NT2/D1 (cell line): ENCODE results near the gene HOXA4.
A peak's percentile ranks its signal among the peaks of the same experiment; 100 is the strongest.

Experiments used
- SUZ12 ChIP-seq: IDR thresholded peaks from 2 replicates; pipeline ENCODE4 v1.6.1; 2011; ENCODE audit not compliant: insufficient read length, insufficient read depth; ENCODE audit errors: extremely low read depth
- YY1 ChIP-seq: IDR thresholded peaks from 2 replicates; pipeline ENCODE4 v1.6.1; 2011; ENCODE audit not compliant: insufficient read length, insufficient read depth
- ZNF274 ChIP-seq: IDR thresholded peaks from 2 replicates; pipeline ENCODE4 v1.6.1; 2011; ENCODE audit warnings: mild to moderate bottlenecking, low read depth, low read length

- TF ChIP-seq YY1 (no peak), ZNF274 (no peak), SUZ12 (peak; percentile 61)
Observed at GRCh38 chr7:27164367-27165088, 34.0 kb upstream of the HOXA4 start.
